WTC11 (cell line): ENCODE measurements around the gene SAC3D1. TPM values are rescaled to one million over a fixed set of nuclear protein-coding genes. Genes with fewer than 3 reads are reported as not detected.

ENCODE experiments used
- ATAC-seq: fragments of 200-7000 bp; cut with Tn5 transposase; 2 replicates; pipeline ENCODE4 v1.10.0; 2021; ENCODE audit warnings: mild to moderate bottlenecking, moderate library complexity
- CTCF ChIA-PET: fragments of 300-600 bp; sonication (Branson Sonifier 250); formaldehyde crosslinking; loops from one replicate; lab custom pipeline; 2021; ENCODE audit warnings: antibody characterized with exemption; lab: Charles Lee
- POLR2A ChIA-PET: fragments of 350-600 bp; sonication (Branson Sonifier 250); formaldehyde crosslinking; loops from one replicate; lab custom pipeline; 2021; ENCODE audit warnings: antibody characterized with exemption; lab: Charles Lee
- DNase-seq: peaks from one replicate; pipeline ENCODE4 v3.0.0; 2021; ENCODE audit warnings: low spot score
- H3K27ac Mint-ChIP-seq: 2 replicates; pipeline ENCODE4 v1.8.0; 2021; ENCODE audit warnings: mixed read lengths
- H3K27me3 Mint-ChIP-seq: 2 replicates; pipeline ENCODE4 v1.8.0; 2021; ENCODE audit warnings: low read depth, mild to moderate bottlenecking, moderate library complexity, mixed read lengths
- H3K36me3 Mint-ChIP-seq: 2 replicates; pipeline ENCODE4 v1.8.0; 2021; ENCODE audit warnings: mixed read lengths
- H3K4me1 Mint-ChIP-seq: 2 replicates; pipeline ENCODE4 v1.8.0; 2022; ENCODE audit warnings: mixed read lengths
- H3K4me3 Mint-ChIP-seq: 2 replicates; pipeline ENCODE4 v1.8.0; 2021; ENCODE audit warnings: mild to moderate bottlenecking, moderate library complexity, mixed read lengths
- H3K9me3 Mint-ChIP-seq: 2 replicates; pipeline ENCODE4 v1.8.0; 2021; ENCODE audit warnings: mixed read lengths
- CBFB ChIP-seq: sonication (generic); formaldehyde crosslinking; IDR thresholded peaks from 2 replicates; pipeline ENCODE4 v1.8.1; 2022; ENCODE audit warnings: mild to moderate bottlenecking, low read depth, missing genetic modification reagents
- CREB1 ChIP-seq: sonication (generic); formaldehyde crosslinking; IDR thresholded peaks from 2 replicates; pipeline ENCODE4 v1.8.0; 2023; ENCODE audit warnings: mild to moderate bottlenecking, missing genetic modification reagents
- ELF4 ChIP-seq: sonication (generic); formaldehyde crosslinking; IDR thresholded peaks from 2 replicates; pipeline ENCODE4 v1.8.1; 2022; ENCODE audit warnings: low read depth, mild to moderate bottlenecking, moderate library complexity, missing genetic modification reagents
- EMX1 ChIP-seq: fragments of 250-450 bp; sonication (Bioruptor Pico); IDR thresholded peaks from 2 replicates; pipeline ENCODE4 v1.8.0; 2021; ENCODE audit warnings: mild to moderate bottlenecking
- FOXJ3 ChIP-seq: sonication (generic); formaldehyde crosslinking; IDR thresholded peaks from 2 replicates; pipeline ENCODE4 v1.9.0; 2021; ENCODE audit warnings: missing genetic modification reagents, mild to moderate bottlenecking, borderline replicate concordance
- FOXK1 ChIP-seq: sonication (generic); formaldehyde crosslinking; IDR thresholded peaks from 2 replicates; pipeline ENCODE4 v1.8.0; 2022; ENCODE audit warnings: mild to moderate bottlenecking, moderate library complexity, missing genetic modification reagents
- FOXP1 ChIP-seq: sonication (generic); formaldehyde crosslinking; IDR thresholded peaks from 2 replicates; pipeline ENCODE4 v1.8.0; 2022; ENCODE audit warnings: missing genetic modification reagents, mild to moderate bottlenecking, moderate library complexity, borderline replicate concordance
- GABPB1 ChIP-seq: sonication (generic); formaldehyde crosslinking; IDR thresholded peaks from 2 replicates; pipeline ENCODE4 v1.8.1; 2023; ENCODE audit warnings: mild to moderate bottlenecking, missing genetic modification reagents
- HMGA2 ChIP-seq: fragments of 250-450 bp; sonication (Bioruptor Pico); IDR thresholded peaks from 2 replicates; pipeline ENCODE4 v1.4.0; 2021; ENCODE audit warnings: mild to moderate bottlenecking, moderate library complexity
- IRF2 ChIP-seq: sonication (generic); formaldehyde crosslinking; IDR thresholded peaks from 2 replicates; pipeline ENCODE4 v1.8.0; 2022; ENCODE audit warnings: low read depth, missing genetic modification reagents, borderline replicate concordance
- JAZF1 ChIP-seq: fragments of 250-450 bp; sonication (Bioruptor Pico); IDR thresholded peaks from 2 replicates; pipeline ENCODE4 v1.9.0; 2021; ENCODE audit warnings: moderate library complexity, mild to moderate bottlenecking, inconsistent platforms
- SOX15 ChIP-seq: fragments of 250-450 bp; sonication (Bioruptor Pico); IDR thresholded peaks from 2 replicates; pipeline ENCODE4 v1.9.0; 2021; ENCODE audit warnings: mild to moderate bottlenecking
- TCF7 ChIP-seq: sonication (generic); formaldehyde crosslinking; IDR thresholded peaks from 2 replicates; pipeline ENCODE4 v1.8.0; 2022; ENCODE audit warnings: mild to moderate bottlenecking, low read depth, missing genetic modification reagents, moderate library complexity
- TEAD1 ChIP-seq: sonication (generic); formaldehyde crosslinking; IDR thresholded peaks from 2 replicates; pipeline ENCODE4 v1.8.0; 2022; ENCODE audit warnings: mild to moderate bottlenecking, missing genetic modification reagents
- TEAD4 ChIP-seq: sonication (generic); formaldehyde crosslinking; IDR thresholded peaks from 2 replicates; pipeline ENCODE4 v1.8.0; 2022; ENCODE audit warnings: mild to moderate bottlenecking, missing genetic modification reagents
- ZNF121 ChIP-seq: sonication (generic); formaldehyde crosslinking; IDR thresholded peaks from 2 replicates; pipeline ENCODE4 v1.8.0; 2023; ENCODE audit warnings: missing genetic modification reagents
- ZNF219 ChIP-seq: sonication (generic); formaldehyde crosslinking; IDR thresholded peaks from 2 replicates; pipeline ENCODE4 v1.8.0; 2023; ENCODE audit warnings: missing genetic modification reagents, mild to moderate bottlenecking, borderline replicate concordance
- ZNF232 ChIP-seq: sonication (generic); formaldehyde crosslinking; IDR thresholded peaks from 2 replicates; pipeline ENCODE4 v1.8.0; 2022; ENCODE audit warnings: mild to moderate bottlenecking, missing genetic modification reagents
- ZNF317 ChIP-seq: sonication (generic); formaldehyde crosslinking; IDR thresholded peaks from 2 replicates; pipeline ENCODE4 v1.8.1; 2023; ENCODE audit warnings: low read depth, mild to moderate bottlenecking, moderate library complexity, missing genetic modification reagents, borderline replicate concordance
- ZNF416 ChIP-seq: fragments of 250-450 bp; sonication (Bioruptor Pico); IDR thresholded peaks from 2 replicates; pipeline ENCODE4 v1.9.0; 2021; ENCODE audit warnings: mild to moderate bottlenecking, inconsistent platforms
- ZNF423 ChIP-seq: fragments of 250-450 bp; sonication (Bioruptor Pico); IDR thresholded peaks from 2 replicates; pipeline ENCODE4 v2.1.2; 2022; ENCODE audit warnings: mild to moderate bottlenecking, moderate library complexity
- total RNA-seq: library from RNA; stranded (reverse); gene quantifications from 3 replicates; pipeline ENCODE4 v1.2.3, GENCODE V29; 2021
- TF ChIP-seq, protein P1 (sequence below): fragments of 250-450 bp; sonication (Bioruptor Pico); IDR thresholded peaks from 2 replicates; pipeline ENCODE4 v1.8.0; 2021; ENCODE audit warnings: mild to moderate bottlenecking
- TF ChIP-seq, protein P2 (sequence below): fragments of 250-450 bp; sonication (Bioruptor Pico); IDR thresholded peaks from 2 replicates; pipeline ENCODE4 v1.9.0; 2021; ENCODE audit warnings: mild to moderate bottlenecking
- TF ChIP-seq, protein P3 (sequence below): sonication (generic); formaldehyde crosslinking; conservative IDR thresholded peaks from 2 replicates; pipeline ENCODE4 v1.8.1; 2022; ENCODE audit warnings: mild to moderate bottlenecking, missing genetic modification reagents
- TF ChIP-seq, protein P4 (sequence below): sonication (generic); formaldehyde crosslinking; IDR thresholded peaks from 2 replicates; pipeline ENCODE4 v1.8.0; 2022; ENCODE audit warnings: mild to moderate bottlenecking, missing genetic modification reagents
- TF ChIP-seq, protein P5 (sequence below): sonication (generic); formaldehyde crosslinking; IDR thresholded peaks from 2 replicates; pipeline ENCODE4 v1.8.1; 2023; ENCODE audit warnings: mild to moderate bottlenecking, missing genetic modification reagents, moderate library complexity
- TF ChIP-seq, protein P6 (sequence below): fragments of 200-600 bp; IDR thresholded peaks from 2 replicates; pipeline ENCODE4 v1.8.0; 2022; ENCODE audit warnings: antibody characterized with exemption
- TF ChIP-seq, protein P7 (sequence below): sonication (generic); formaldehyde crosslinking; IDR thresholded peaks from 2 replicates; pipeline ENCODE4 v1.8.1; 2023; ENCODE audit warnings: mild to moderate bottlenecking, moderate library complexity, missing genetic modification reagents

The SAC3D1 gene
- total RNA-seq, 1 experiment from 2014 or later: 26.2 TPM

DNA sequence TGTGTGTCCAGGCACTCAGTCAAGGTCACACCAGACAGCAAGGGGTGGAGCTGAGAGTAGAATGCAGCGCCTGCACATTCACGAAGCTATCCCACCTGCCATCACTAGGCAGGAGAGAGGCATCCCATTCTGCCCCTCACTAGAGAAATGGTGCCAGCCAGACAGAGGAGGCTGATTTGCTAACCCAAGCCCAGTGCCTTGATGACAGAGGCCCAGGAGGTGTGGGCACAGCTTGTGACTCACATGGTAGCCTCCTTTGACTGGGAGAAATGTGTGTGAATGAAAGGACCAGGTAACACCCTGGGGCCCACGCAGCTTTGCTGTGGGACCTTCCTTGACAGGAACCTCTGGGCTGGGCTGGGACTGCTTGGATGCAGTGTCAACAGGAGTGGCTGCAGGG, 22.5 kb downstream of the SAC3D1 start:
- DNase-seq: no peak
- ATAC-seq: no peak
- H3K4me3 Mint-ChIP-seq: no peak overlapping the region
- TF ChIP-seq FOXK1 (CRISPR knock-in tag) (no peak), TEAD1 (no peak), FOXJ3 (CRISPR knock-in tag) (no peak), ZNF121 (CRISPR knock-in tag) (no peak), ELF4 (CRISPR knock-in tag) (no peak), EMX1 (CRISPR knock-in tag) (no peak), TCF7 (CRISPR knock-in tag) (no peak), FOXP1 (no peak), JAZF1 (CRISPR knock-in tag) (no peak), ZNF416 (CRISPR knock-in tag) (no peak)
- TF ChIP-seq, protein P1, sequence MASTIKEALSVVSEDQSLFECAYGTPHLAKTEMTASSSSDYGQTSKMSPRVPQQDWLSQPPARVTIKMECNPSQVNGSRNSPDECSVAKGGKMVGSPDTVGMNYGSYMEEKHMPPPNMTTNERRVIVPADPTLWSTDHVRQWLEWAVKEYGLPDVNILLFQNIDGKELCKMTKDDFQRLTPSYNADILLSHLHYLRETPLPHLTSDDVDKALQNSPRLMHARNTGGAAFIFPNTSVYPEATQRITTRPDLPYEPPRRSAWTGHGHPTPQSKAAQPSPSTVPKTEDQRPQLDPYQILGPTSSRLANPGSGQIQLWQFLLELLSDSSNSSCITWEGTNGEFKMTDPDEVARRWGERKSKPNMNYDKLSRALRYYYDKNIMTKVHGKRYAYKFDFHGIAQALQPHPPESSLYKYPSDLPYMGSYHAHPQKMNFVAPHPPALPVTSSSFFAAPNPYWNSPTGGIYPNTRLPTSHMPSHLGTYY: no peak
- TF ChIP-seq, protein P2, sequence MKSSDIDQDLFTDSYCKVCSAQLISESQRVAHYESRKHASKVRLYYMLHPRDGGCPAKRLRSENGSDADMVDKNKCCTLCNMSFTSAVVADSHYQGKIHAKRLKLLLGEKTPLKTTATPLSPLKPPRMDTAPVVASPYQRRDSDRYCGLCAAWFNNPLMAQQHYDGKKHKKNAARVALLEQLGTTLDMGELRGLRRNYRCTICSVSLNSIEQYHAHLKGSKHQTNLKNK (CRISPR knock-in tag): no peak
- TF ChIP-seq, all 79 proteins: peak for 0
- Mint-ChIP-seq H3K27ac (no peak overlapping the region), H3K27me3 (no peaks in the 10 kb centered on the region; the same call in 1 of the 2 replicates), H3K4me1 (peaks cover 25% of the 10 kb centered on the region), H3K9me3 (no peaks in the 10 kb centered on the region), H3K36me3 (no peaks in the 10 kb centered on the region)
- CTCF ChIA-PET: interaction anchor here (0.7 to 1.8 kb wide), 6 partner anchors 35 to 215 kb away, joined by 3 to 9 read pairs (median 5); partner anchors contain the start of gene ARL2
- POLR2A ChIA-PET: no interaction called here

DNA sequence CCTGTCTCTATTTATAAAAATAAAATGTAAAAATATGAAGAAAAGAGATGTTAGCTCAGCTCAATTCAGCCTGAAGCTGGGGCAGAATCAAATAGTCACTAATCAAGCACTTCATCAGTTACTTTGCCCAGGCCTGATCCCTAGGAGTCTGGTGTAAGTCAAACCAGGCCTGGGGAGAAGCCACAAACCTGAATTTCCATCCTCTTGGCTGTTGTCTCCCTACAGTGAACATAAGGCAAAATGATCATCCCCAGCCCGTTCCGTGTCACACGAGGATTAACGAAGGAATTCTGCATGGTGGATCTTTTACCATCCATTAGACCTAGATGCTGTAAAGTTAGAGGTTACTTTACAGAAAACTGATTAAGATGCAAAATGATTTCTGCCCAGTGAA, 23.8 kb downstream of the SAC3D1 start:
- Mint-ChIP-seq H3K4me1 (peaks cover 25% of the 10 kb centered on the region), H3K36me3 (no peaks in the 10 kb centered on the region)
- CTCF ChIA-PET: interaction anchor here (0.7 to 1.8 kb wide), 2 partner anchors 30 to 46 kb away, joined by 4 to 9 read pairs; no protein-coding TSS in a partner anchor

More for the DNA sequence above, 23.8 kb downstream of the SAC3D1 start:
- H3K9me3 Mint-ChIP-seq: no peaks in the 10 kb centered on the region
- no peak for ATAC-seq
- H3K27me3 Mint-ChIP-seq: no peaks in the 10 kb centered on the region; the same call in 1 of the 2 replicates
- TF ChIP-seq HMGA2 (CRISPR knock-in tag) (no peak), ZNF423 (CRISPR knock-in tag) (no peak), FOXJ3 (CRISPR knock-in tag) (no peak), ZNF219 (CRISPR knock-in tag) (no peak), CBFB (CRISPR knock-in tag) (no peak), ZNF232 (CRISPR knock-in tag) (no peak), TEAD1 (no peak), FOXP1 (no peak), CREB1 (CRISPR knock-in tag) (no peak), ZNF317 (no peak), GABPB1 (CRISPR knock-in tag) (no peak), SOX15 (CRISPR knock-in tag) (no peak), IRF2 (CRISPR knock-in tag) (no peak), TEAD4 (CRISPR knock-in tag) (no peak)
- TF ChIP-seq, protein P3, sequence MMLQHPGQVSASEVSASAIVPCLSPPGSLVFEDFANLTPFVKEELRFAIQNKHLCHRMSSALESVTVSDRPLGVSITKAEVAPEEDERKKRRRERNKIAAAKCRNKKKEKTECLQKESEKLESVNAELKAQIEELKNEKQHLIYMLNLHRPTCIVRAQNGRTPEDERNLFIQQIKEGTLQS (CRISPR knock-in tag): no peak
- TF ChIP-seq, protein P4, sequence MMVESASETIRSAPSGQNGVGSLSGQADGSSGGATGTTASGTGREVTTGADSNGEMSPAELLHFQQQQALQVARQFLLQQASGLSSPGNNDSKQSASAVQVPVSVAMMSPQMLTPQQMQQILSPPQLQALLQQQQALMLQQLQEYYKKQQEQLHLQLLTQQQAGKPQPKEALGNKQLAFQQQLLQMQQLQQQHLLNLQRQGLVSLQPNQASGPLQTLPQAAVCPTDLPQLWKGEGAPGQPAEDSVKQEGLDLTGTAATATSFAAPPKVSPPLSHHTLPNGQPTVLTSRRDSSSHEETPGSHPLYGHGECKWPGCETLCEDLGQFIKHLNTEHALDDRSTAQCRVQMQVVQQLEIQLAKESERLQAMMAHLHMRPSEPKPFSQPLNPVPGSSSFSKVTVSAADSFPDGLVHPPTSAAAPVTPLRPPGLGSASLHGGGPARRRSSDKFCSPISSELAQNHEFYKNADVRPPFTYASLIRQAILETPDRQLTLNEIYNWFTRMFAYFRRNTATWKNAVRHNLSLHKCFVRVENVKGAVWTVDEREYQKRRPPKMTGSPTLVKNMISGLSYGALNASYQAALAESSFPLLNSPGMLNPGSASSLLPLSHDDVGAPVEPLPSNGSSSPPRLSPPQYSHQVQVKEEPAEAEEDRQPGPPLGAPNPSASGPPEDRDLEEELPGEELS (CRISPR knock-in tag): no peak
- TF ChIP-seq, protein P5, sequence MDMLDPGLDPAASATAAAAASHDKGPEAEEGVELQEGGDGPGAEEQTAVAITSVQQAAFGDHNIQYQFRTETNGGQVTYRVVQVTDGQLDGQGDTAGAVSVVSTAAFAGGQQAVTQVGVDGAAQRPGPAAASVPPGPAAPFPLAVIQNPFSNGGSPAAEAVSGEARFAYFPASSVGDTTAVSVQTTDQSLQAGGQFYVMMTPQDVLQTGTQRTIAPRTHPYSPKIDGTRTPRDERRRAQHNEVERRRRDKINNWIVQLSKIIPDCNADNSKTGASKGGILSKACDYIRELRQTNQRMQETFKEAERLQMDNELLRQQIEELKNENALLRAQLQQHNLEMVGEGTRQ: no peak
- TF ChIP-seq, protein P6, sequence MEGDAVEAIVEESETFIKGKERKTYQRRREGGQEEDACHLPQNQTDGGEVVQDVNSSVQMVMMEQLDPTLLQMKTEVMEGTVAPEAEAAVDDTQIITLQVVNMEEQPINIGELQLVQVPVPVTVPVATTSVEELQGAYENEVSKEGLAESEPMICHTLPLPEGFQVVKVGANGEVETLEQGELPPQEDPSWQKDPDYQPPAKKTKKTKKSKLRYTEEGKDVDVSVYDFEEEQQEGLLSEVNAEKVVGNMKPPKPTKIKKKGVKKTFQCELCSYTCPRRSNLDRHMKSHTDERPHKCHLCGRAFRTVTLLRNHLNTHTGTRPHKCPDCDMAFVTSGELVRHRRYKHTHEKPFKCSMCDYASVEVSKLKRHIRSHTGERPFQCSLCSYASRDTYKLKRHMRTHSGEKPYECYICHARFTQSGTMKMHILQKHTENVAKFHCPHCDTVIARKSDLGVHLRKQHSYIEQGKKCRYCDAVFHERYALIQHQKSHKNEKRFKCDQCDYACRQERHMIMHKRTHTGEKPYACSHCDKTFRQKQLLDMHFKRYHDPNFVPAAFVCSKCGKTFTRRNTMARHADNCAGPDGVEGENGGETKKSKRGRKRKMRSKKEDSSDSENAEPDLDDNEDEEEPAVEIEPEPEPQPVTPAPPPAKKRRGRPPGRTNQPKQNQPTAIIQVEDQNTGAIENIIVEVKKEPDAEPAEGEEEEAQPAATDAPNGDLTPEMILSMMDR: no peak
- TF ChIP-seq, protein P7, sequence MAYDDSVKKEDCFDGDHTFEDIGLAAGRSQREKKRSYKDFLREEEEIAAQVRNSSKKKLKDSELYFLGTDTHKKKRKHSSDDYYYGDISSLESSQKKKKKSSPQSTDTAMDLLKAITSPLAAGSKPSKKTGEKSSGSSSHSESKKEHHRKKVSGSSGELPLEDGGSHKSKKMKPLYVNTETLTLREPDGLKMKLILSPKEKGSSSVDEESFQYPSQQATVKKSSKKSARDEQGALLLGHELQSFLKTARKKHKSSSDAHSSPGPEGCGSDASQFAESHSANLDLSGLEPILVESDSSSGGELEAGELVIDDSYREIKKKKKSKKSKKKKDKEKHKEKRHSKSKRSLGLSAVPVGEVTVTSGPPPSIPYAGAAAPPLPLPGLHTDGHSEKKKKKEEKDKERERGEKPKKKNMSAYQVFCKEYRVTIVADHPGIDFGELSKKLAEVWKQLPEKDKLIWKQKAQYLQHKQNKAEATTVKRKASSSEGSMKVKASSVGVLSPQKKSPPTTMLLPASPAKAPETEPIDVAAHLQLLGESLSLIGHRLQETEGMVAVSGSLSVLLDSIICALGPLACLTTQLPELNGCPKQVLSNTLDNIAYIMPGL (CRISPR knock-in tag): no peak
- TF ChIP-seq, all 79 proteins: peak for 0
- no peak overlapping the region for H3K4me3 Mint-ChIP-seq
- H3K27ac Mint-ChIP-seq: no peak overlapping the region
- POLR2A ChIA-PET: no interaction called here
- DNase-seq: no peak
